RPMI8226 (cell line): Measurements from ENCODE around the gene MCOLN1.

Experiments used
- DNase-seq: peaks from one replicate; pipeline ENCODE4 v3.0.0-alpha.2; 2015

The MCOLN1 gene

DNA sequence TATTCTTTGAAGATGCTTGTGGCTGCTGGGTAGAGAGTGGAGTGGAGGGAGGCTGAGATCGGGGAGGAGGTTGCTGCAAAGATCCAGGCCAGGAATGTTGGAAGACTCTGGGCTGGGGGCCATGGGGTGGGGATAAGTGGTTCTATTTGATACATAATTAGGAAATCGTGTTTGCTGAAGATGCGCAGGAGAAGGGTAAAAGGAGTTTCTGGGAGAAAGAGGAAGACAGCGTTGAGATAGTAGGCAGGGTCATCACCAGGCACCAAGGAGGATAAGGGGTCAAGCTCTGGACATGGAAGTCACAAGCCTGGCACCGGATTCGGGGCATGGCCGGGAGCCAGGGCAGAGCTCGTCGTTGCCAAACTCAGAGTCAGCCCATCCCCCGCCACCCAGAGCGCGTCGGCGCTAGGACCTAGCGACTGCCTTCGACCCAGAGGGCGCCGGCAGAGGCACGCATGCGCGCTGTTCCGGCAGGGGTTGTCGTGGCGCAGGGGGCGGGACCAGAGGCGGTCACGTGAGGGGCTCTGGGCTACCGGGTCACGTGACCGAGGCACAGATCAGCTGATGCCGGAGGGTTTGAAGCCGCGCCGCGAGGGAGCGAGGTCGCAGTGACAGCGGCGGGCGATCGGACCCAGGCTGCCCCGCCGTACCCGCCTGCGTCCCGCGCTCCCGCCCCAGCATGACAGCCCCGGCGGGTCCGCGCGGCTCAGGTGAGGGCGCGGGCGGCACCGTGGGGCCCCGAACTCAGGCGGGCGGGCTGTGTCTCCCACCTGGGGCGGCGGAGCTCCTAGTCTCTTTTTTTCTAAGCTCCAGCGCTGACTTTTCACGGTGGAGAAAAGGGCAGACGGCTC lies at the start of gene MCOLN1:
Gene MCOLN1, plus strand, starts transcription at position 553 of the 851 bp plus-strand sequence. Its CDS starts 127 bp downstream, at position 680.
- DNase-seq: peak; percentile 99

GRCh38 chr19:7475665-7476064 lies 46.8 kb upstream of the MCOLN1 start:
- DNase-seq: no peak

DNA sequence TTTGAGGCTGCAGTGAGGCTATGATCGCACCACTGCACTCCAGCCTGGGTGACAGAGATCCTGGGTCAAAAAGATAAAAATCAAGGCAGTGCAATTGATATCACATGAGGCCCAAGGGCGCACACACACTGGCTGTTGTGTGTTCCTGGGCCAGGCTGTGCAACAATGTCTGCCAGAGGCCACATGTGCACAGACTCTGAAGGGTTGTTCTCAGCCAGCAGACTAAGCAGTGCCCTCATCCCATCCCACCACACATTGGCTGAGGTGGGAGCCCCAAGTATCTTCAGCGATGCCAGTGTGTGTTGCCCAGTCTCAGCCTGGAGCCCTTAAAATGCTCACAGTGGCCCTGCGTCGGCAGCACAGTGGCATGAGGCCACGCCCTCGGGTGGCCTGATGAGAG lies 46.2 kb upstream of the MCOLN1 start:
- DNase-seq: no peak

GRCh38 chr19:7476777-7477494 lies 45.5 kb upstream of the MCOLN1 start:
- DNase-seq: no peak

DNA sequence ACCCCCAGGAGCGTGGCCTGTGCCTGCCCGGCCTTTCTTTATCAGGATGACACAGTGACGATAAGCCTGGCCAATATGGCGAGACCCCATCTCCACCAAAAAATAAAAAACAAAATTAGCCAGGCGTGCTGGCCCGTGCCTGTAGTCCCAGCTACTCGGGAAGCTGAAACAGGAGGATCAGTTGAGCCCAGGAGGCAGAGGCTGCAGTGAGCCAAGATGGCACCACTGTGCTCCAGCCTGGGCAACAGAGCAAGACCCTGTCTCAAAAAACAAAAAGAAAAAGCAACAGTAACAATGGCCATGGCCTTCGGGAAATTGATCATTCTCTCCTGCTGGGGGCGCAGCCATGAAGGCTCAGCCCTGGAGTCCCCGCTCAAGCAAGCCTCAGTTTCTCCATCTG lies 44.7 kb upstream of the MCOLN1 start:
- no peak for DNase-seq

GRCh38 chr19:7478173-7478842 lies 44.1 kb upstream of the MCOLN1 start:
- DNase-seq: no peak

DNA sequence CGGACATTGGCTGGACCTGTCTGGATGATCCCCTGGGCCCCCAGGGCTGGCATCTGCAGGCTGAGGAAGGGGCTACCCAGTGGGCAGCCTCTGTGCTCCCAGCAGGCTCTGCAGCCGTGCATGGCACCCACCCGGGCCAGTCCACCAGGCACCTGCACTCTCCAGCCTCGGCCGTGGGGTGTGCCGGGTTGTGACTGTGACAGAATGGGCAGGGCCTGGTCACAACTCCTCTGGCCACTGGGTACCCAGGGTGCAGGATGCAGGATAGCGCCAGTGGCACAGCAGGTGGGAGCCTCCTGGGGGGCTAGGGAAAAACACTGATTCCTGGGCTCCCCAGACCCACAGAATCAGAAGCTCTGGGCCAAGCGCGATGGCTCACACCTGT lies 43.6 kb upstream of the MCOLN1 start:
- no peak for DNase-seq

DNA sequence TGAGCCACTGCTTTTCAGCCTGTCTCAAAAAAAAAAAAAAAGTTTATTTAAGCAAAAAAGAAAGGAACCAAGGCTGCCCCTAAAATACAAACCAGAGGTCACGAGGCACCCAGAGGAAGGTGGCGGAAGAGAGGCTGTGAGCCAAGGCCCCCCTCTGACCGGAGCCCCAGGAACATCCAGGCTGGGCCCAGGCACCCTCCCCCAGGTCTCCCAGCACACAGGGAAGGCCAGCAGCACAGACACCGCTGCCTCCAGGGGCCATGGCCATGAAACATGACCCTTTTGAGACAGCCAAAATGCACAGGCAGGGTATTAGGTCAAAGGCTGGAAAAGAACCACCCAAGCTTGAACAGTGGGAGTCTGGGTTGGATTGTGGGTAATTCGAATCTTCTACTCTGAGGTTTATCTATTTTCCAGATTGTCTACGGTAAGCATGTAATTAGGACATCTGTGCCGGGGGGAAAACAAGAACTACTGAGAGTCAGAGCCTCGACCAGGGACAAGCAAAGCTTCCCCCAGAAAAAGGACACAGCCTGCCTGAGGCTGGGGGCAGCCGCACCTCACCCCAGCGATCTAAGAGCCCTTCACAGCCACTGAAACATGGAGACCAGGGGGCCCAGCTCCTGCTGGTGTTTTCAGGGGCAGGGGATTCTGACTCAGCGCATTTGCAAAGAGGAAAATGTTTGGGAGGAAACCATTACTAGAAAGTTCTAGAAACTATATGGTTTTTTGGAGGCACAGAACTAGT lies 42.0 kb upstream of the MCOLN1 start:
- DNase-seq: no peak

- peak; percentile 34 for DNase-seq
Measured at GRCh38 chr19:7480970-7481255, 41.5 kb upstream of the MCOLN1 start.

GRCh38 chr19:7482584-7483439 lies 39.6 kb upstream of the MCOLN1 start:
- no peak for DNase-seq

DNA sequence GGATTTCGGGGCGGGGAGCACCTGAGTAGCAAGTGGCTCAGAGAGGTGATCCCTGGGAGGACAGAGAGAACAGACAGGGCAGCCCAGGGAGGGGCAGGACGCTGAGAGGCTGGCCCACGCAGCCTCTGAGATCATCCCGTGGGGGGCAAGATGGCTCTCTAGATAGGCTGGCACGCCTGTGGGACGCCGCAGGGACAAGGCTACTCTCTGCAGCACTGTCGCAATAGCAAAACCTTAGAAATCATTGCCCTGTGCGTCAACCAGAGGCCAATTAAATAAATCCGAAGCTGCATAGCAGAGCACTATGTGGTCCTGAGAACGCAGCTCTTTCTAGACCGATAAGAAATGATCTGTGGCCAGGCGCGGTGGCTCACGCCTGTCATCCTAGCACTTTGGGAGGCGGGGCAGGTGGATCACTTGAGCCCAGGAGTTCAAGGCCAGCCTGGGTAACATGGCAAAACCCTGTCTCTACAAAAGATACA lies 38.7 kb upstream of the MCOLN1 start:
- DNase-seq: no peak

DNA sequence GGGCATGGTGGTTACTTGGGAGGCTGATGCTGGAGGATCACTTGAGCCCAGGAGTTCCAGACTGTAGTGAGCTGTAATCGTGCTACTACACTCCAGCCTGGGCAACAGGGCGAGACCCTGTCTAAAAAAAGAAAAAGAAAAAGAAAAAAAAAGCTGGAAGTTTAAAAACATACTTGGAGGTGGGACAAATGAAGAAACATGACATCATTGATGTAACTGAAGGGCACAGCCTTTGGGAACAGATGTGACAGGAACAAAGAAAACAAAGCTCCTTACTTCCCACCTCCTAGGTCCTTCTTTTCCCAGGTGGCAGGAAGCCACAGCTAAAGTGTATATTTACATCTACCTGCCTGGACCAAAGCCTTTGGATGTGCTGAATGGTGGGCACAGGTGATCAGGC lies 35.5 kb upstream of the MCOLN1 start:
- no peak for DNase-seq

- peak; percentile 83 for DNase-seq
Measured at GRCh38 chr19:7488736-7489353, 33.6 kb upstream of the MCOLN1 start, which contains the start of gene PEX11G. TSS of gene PEX11G (minus strand) at chr19:7489035. CDS start at chr19:7489010, 25 bp downstream.

DNA sequence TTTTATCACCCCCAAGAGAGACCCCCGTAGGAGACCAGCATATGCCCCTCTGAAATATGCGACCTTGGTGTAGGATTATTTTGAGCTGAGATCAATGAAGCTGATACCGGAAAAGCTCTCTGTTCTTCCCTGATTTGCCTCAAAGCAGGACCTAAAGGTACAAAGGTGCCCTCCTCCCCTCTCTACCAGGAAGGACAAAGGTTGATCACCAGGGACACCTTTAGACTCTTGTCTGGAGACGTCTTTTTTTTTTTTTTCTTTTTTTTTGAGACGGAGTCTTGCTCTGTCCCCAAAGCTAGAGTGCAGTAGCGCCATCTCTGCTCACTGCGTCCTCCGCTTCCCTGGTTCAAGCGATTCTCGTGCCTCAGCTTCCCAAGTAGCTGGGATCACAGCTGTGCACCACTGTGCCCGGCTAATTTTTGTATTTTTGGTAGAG lies 32.8 kb upstream of the MCOLN1 start:
- DNase-seq: no peak

DNA sequence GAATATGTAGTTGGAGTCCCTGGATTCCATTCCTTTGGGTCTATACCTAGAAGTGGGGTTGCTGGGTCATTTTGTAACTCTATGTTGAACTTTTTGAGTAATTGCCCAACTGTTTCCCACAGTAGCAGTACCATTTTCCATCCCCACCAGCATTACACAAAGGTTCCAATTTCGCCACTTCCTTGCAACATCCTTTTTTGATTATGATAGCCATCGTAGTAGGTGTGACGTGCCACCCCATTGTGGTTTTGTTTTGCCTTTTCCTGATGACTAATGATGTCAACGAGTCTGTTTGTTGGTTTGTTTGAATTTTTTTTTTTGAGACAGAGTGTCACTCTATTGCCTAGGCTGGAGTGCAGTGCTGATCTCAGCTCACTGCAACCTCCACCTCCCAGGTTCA lies 30.3 kb upstream of the MCOLN1 start:
- DNase-seq: no peak

GRCh38 chr19:7492558-7492957 lies 29.9 kb upstream of the MCOLN1 start:
- no peak for DNase-seq

- no peak for DNase-seq
Measured at GRCh38 chr19:7494416-7495098, 27.9 kb upstream of the MCOLN1 start.

GRCh38 chr19:7497292-7497691 lies 25.1 kb upstream of the MCOLN1 start:
- DNase-seq: peak; percentile 64

GRCh38 chr19:7500811-7501450 lies 21.5 kb upstream of the MCOLN1 start:
- peak; percentile 70 for DNase-seq

GRCh38 chr19:7502552-7502951 lies 19.9 kb upstream of the MCOLN1 start:
- DNase-seq: no peak
